HCT116 (cell line): ENCODE data around the gene PUSL1. TPM values are rescaled to one million over a fixed set of nuclear protein-coding genes. Genes with fewer than 3 reads are reported as not detected.

Experiments used
- ATAC-seq: fragments of 200-7000 bp; cut with Tn5 transposase; 2 replicates; pipeline ENCODE4 v1.9.1; 2020; ENCODE audit warnings: mild to moderate bottlenecking, moderate library complexity
- BruUV-seq: library from RNA; stranded (reverse); fragments of 400-500 nt; replicated peaks from 2 replicates; lab custom pipeline; 2021; lab: Mats Ljungman, UMichigan
- CTCF ChIA-PET: fragments of 300-600 bp; sonication (Branson Sonifier 250); formaldehyde crosslinking; loops from one replicate; lab custom pipeline; 2021; ENCODE audit warnings: antibody characterized with exemption; lab: Charles Lee
- POLR2A ChIA-PET: fragments of 300-600, 350-600 bp; sonication (Branson Sonifier 250); formaldehyde crosslinking; loops from one replicate; lab custom pipeline; 2021; ENCODE audit warnings: antibody characterized with exemption; lab: Charles Lee
- RAD21 ChIA-PET, 2 experiments: fragments of 300-600 bp; sonication (Branson Sonifier 250); formaldehyde crosslinking; loops; one replicate each; lab custom pipeline; 2023; ENCODE audit warnings: low total read pairs in 2 of 2; ENCODE audit not compliant: uncharacterized antibody in 2 of 2, unreplicated experiment in 2 of 2, low non-redundant PET in 1 of 2; lab: Charles Lee
- DNase-seq: peaks from one replicate; pipeline ENCODE4 v3.0.0-alpha.2; 2010; ENCODE audit warnings: low read depth, low spot score
- H2AFZ ChIP-seq: fragments of 200-600 bp; shearing (Covaris generic), sonication (generic); 2 replicates; pipeline ENCODE4 v1.6.1; 2017; ENCODE audit warnings: low read depth, mixed run types, mixed read lengths, antibody characterized with exemption, low read length; ENCODE audit not compliant: poor library complexity, severe bottlenecking
- H3K27ac ChIP-seq: 2 replicates; pipeline ENCODE4 v1.5.1; 2012; ENCODE audit warnings: low read depth, low read length
- H3K27me3 ChIP-seq: fragments of 200-600 bp; sonication (generic); 2 replicates; pipeline ENCODE4 v1.6.1; 2016; ENCODE audit warnings: mixed run types, low read length, mixed read lengths; ENCODE audit not compliant: insufficient read depth
- H3K36me3 ChIP-seq, 2 experiments: fragments of 200-500 bp in 1 of 2; fragments of 200-600 bp in 1 of 2; sonication (Bioruptor generic) in 1 of 2; sonication (generic) in 1 of 2; 2 replicates each; pipeline versions ENCODE4 v1.5.1 to v1.6.1; 2014 to 2016; ENCODE audit warnings: low read length in 2 of 2, inconsistent platforms in 1 of 2, mixed read lengths in 1 of 2, mixed run types in 1 of 2; ENCODE audit not compliant: insufficient read depth in 2 of 2, control insufficient read depth in 1 of 2
- H3K4me1 ChIP-seq, 2 experiments: fragments of 200-600 bp in 1 of 2; sonication (generic) in 1 of 2; 2 replicates each; pipeline versions ENCODE4 v1.5.1 to v1.6.1; 2012 to 2017; ENCODE audit warnings: low read length in 2 of 2, inconsistent platforms in 1 of 2, mild to moderate bottlenecking in 1 of 2, mixed read lengths in 1 of 2, mixed run types in 1 of 2, moderate library complexity in 1 of 2; ENCODE audit not compliant: insufficient read depth in 2 of 2, control insufficient read depth in 1 of 2
- H3K4me2 ChIP-seq: fragments of 200-600 bp; sonication (generic); 2 replicates; pipeline ENCODE4 v1.6.1; 2017; ENCODE audit warnings: mixed run types, low read length, mixed read lengths
- H3K4me3 ChIP-seq, 2 experiments: fragments of 200-600 bp in 1 of 2; sonication (generic) in 1 of 2; replicated peaks in 1 of 2; 2 replicates each; pipeline ENCODE4 v1.5.1; 2011 to 2016; ENCODE audit warnings: low read length in 2 of 2, control low read depth in 1 of 2, low read depth in 1 of 2, mild to moderate bottlenecking in 1 of 2, mixed read lengths in 1 of 2, mixed run types in 1 of 2
- H3K79me2 ChIP-seq: fragments of 200-600 bp; sonication (generic); 2 replicates; pipeline ENCODE4 v1.6.1; 2017; ENCODE audit warnings: mild to moderate bottlenecking, mixed run types, low read length, moderate library complexity, mixed read lengths; ENCODE audit not compliant: insufficient read depth
- H3K9ac ChIP-seq: fragments of 200-600 bp; sonication (generic); 2 replicates; pipeline ENCODE4 v1.6.1; 2016; ENCODE audit warnings: low read length, mixed read lengths
- H3K9me2 ChIP-seq: fragments of 200-600 bp; sonication (generic), shearing (Covaris generic); 2 replicates; pipeline ENCODE4 v1.6.1; 2017; ENCODE audit warnings: mixed run types, mild to moderate bottlenecking, moderate library complexity; ENCODE audit not compliant: insufficient read depth
- H3K9me3 ChIP-seq, 2 experiments: fragments of 200-500 bp in 1 of 2; fragments of 200-600 bp in 1 of 2; sonication (Bioruptor generic) in 1 of 2; sonication (generic) in 1 of 2; 2 replicates each; pipeline ENCODE4 v1.6.1; 2014 to 2017; ENCODE audit warnings: low read length in 2 of 2, mixed read lengths in 2 of 2, inconsistent platforms in 1 of 2, low read depth in 1 of 2, mild to moderate bottlenecking in 1 of 2, mixed run types in 1 of 2, moderate library complexity in 1 of 2; ENCODE audit not compliant: control insufficient read depth in 1 of 2, insufficient read depth in 1 of 2
- H4K20me1 ChIP-seq: fragments of 200-600 bp; sonication (generic), shearing (Covaris generic); 2 replicates; pipeline ENCODE4 v1.6.1; 2017; ENCODE audit warnings: mixed run types, mild to moderate bottlenecking, moderate library complexity; ENCODE audit not compliant: insufficient read depth
- EZH2 ChIP-seq: fragments of 200-600 bp; sonication (generic); IDR thresholded peaks from 2 replicates; pipeline ENCODE4 v1.6.1; 2017; ENCODE audit warnings: antibody characterized with exemption, mixed run types
- JUND ChIP-seq: IDR thresholded peaks from 2 replicates; pipeline ENCODE4 v1.6.1; 2012
- POLR2A ChIP-seq: IDR thresholded peaks from 2 replicates; pipeline ENCODE4 v1.7.0; 2011; ENCODE audit warnings: borderline replicate concordance; ENCODE audit not compliant: insufficient read depth, insufficient read length; ENCODE audit errors: extremely low read depth
- POLR2AphosphoS5 ChIP-seq: IDR thresholded peaks from 2 replicates; pipeline ENCODE4 v1.6.1; 2011; ENCODE audit warnings: mild to moderate bottlenecking, low read depth, low read length, moderate library complexity
- RAD21 ChIP-seq: IDR thresholded peaks from 2 replicates; pipeline ENCODE4 v1.6.1; 2012; ENCODE audit warnings: low read depth, mild to moderate bottlenecking
- SRF ChIP-seq: IDR thresholded peaks from 2 replicates; pipeline ENCODE4 v1.6.1; 2012; ENCODE audit warnings: low read depth
- ZFX ChIP-seq: fragments of 450-650 bp; IDR thresholded peaks from 2 replicates; pipeline ENCODE4 v1.6.1; 2017
- ZNF274 ChIP-seq: fragments of 200-500 bp; sonication (Bioruptor generic); IDR thresholded peaks from 2 replicates; pipeline ENCODE4 v1.6.1; 2014; ENCODE audit warnings: mild to moderate bottlenecking, low read depth, low read length, inconsistent platforms
- intact Hi-C: fragments of 100-400 bp; cut with micrococcal nuclease; formaldehyde crosslinking; loops from 2 replicates; pipeline ENCODE4 v1.10.0; 2022
- total RNA-seq: library from RNA; stranded (reverse); gene quantifications from one replicate; pipeline ENCODE4 v1.2.1, GENCODE V29; 2021; ENCODE audit not compliant: unreplicated experiment
- TF ChIP-seq, protein P1 (sequence below): IDR thresholded peaks from 2 replicates; pipeline ENCODE4 v1.6.1; 2012
- TF ChIP-seq, protein P2 (sequence below): IDR thresholded peaks from 2 replicates; pipeline ENCODE4 v1.6.1; 2012; ENCODE audit warnings: low read depth

The PUSL1 gene
- total RNA-seq, 1 experiment from 2014 or later: 47.2 TPM

DNA sequence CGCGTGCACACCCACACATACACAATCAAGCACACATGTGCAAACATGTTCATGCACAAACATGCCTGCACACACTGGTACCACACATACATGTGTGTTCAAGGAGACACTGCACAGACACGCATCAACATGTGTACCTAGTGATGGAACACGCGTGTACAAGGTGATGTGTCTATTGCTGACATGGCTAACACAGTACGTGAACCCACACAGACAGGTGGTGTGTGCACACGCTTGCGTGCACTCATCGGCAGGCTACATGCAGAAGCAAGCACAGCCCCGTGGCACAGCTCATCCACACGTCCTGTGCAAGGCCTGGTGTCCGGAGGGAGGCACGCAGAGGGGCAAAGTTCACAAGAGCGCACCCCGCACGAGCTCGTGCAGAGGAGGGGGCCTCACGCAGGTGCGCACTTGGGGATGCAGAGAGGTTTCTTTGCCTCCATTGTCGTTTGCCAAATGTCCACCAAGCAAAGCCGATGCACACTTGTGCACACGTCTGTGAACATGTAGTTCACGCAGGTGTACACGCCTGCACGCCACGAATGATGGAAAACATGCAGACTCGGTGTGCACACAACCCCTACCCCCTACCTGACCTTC is 1.6 kb upstream of the PUSL1 start:
- POLR2A ChIA-PET: no interaction called here
- TSS peak; percentile 44 for BruUV-seq
- Histone ChIP-seq H3K9me3 (no peaks in the 10 kb centered on the region), H3K4me3 (peak overlapping the region; percentile 60 to 86), H3K4me2 (peak overlapping the region; percentile 99), H4K20me1 (peaks cover 3% of the 10 kb centered on the region; the same call in 1 of the 2 replicates), H3K27ac (peak overlapping the region; percentile 99), H3K9me2 (no peaks in the 10 kb centered on the region), H3K4me1 (peaks cover 36 to 60% of the 10 kb centered on the region in 2 experiments), H3K9ac (peak overlapping the region; percentile 79), H3K36me3 (peaks cover 3 to 10% of the 10 kb centered on the region in 2 experiments; a peak in 3 of 4 replicates), H2AFZ (no peak overlapping the region), H3K27me3 (no peaks in the 10 kb centered on the region), H3K79me2 (peaks cover 42% of the 10 kb centered on the region)
- RAD21 ChIA-PET: no interaction called here
- CTCF ChIA-PET: no interaction called here
- TF ChIP-seq JUND: no peak
- TF ChIP-seq, protein P1, sequence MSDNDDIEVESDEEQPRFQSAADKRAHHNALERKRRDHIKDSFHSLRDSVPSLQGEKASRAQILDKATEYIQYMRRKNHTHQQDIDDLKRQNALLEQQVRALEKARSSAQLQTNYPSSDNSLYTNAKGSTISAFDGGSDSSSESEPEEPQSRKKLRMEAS: no peak
- no peak for TF ChIP-seq POLR2A
- TF ChIP-seq SRF: no peak
- TF ChIP-seq ZFX: no peak
- no peak for TF ChIP-seq RAD21
- TF ChIP-seq POLR2AphosphoS5: no peak
- TF ChIP-seq EZH2: no peak
- no peak for TF ChIP-seq ZNF274
- no peak for ATAC-seq
- no peak for DNase-seq
- intact Hi-C loops: loop anchor here (5.0 kb wide), 1 partner anchor 41 kb away; the partner anchor contains the start of gene DVL1

DNA sequence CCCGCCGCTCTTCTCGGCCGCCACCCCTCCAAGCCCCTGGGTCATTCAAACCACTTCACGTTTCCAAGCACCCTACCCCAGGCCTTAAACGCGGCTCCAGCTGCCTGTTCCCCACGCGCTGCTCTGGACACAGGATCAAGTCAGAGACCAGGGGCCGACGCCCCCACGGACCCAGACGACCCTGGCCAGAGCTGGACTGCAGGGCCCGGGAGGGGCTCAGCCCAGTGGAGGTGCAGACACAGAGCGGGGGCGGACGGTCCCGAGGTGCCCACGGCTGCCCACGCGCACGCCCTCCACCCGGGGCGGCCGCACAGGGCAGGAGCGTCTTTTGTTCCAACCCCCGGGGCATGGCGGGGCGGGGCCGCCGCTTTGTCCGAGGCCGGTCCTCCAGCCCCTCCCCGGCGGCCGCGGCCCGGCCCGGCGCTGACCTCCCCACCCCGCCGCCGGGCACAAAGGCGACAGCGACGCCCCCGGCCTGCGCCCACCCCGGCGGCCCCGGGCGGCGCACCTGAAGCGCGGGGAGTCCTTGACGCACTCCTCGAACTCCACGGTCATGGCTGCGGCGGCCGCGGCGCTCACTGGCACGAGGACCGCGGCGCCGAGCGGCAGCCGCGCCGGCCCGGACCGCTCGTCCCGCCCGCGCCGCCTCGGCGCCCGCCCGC is 1.0 kb upstream of the PUSL1 start:
- peak overlapping the region; percentile 60 to 86 for H3K4me3 ChIP-seq
- no peaks in the 10 kb centered on the region for H3K9me2 ChIP-seq
- H3K79me2 ChIP-seq: peaks cover 44% of the 10 kb centered on the region
- DNase-seq (no peak), ATAC-seq (peak; percentile 11)
- TF ChIP-seq EZH2: no peak
- TF ChIP-seq, protein P2, sequence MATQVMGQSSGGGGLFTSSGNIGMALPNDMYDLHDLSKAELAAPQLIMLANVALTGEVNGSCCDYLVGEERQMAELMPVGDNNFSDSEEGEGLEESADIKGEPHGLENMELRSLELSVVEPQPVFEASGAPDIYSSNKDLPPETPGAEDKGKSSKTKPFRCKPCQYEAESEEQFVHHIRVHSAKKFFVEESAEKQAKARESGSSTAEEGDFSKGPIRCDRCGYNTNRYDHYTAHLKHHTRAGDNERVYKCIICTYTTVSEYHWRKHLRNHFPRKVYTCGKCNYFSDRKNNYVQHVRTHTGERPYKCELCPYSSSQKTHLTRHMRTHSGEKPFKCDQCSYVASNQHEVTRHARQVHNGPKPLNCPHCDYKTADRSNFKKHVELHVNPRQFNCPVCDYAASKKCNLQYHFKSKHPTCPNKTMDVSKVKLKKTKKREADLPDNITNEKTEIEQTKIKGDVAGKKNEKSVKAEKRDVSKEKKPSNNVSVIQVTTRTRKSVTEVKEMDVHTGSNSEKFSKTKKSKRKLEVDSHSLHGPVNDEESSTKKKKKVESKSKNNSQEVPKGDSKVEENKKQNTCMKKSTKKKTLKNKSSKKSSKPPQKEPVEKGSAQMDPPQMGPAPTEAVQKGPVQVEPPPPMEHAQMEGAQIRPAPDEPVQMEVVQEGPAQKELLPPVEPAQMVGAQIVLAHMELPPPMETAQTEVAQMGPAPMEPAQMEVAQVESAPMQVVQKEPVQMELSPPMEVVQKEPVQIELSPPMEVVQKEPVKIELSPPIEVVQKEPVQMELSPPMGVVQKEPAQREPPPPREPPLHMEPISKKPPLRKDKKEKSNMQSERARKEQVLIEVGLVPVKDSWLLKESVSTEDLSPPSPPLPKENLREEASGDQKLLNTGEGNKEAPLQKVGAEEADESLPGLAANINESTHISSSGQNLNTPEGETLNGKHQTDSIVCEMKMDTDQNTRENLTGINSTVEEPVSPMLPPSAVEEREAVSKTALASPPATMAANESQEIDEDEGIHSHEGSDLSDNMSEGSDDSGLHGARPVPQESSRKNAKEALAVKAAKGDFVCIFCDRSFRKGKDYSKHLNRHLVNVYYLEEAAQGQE: no peak
- no peak for TF ChIP-seq POLR2AphosphoS5
- peak; percentile 45; the same call in 1 of the 2 replicates for TF ChIP-seq ZFX
- H2AFZ ChIP-seq: no peak overlapping the region
- RAD21 ChIA-PET: no interaction called here
- H3K4me2 ChIP-seq: peak overlapping the region; percentile 99
- POLR2A ChIA-PET: no interaction called here
- H3K27ac ChIP-seq: peak overlapping the region; percentile 99
- H3K9me3 ChIP-seq: no peaks in the 10 kb centered on the region
- peaks cover 3% of the 10 kb centered on the region; the same call in 1 of the 2 replicates for H4K20me1 ChIP-seq
- intact Hi-C loops: loop anchor here (5.0 kb wide), 1 partner anchor 40 kb away; the partner anchor contains the start of gene DVL1
- peak overlapping the region; percentile 79 for H3K9ac ChIP-seq
- H3K27me3 ChIP-seq: no peaks in the 10 kb centered on the region
- H3K36me3 ChIP-seq: peaks cover 5 to 14% of the 10 kb centered on the region in 2 experiments; a peak in 3 of 4 replicates
- CTCF ChIA-PET: no interaction called here
- BruUV-seq: no TSS peak
- H3K4me1 ChIP-seq: peaks cover 36 to 60% of the 10 kb centered on the region in 2 experiments
